ENCODE results near the gene UBE4B.

UBE4B gene

GRCh38 chr1:10082785-10083479 lies 50.2 kb downstream of the UBE4B start:
- Histone ChIP-seq H3K27me3 (ENCODE audit: insufficient read depth, low read length, poor library complexity) (no peaks in the 10 kb centered on the region), H3K4me3 (ENCODE audit: low read length) (no peak overlapping the region), H3K4ac (ENCODE audit: low read depth, low read length) (no peak overlapping the region), H2BK120ac (ENCODE audit: low read depth, low read length) (no peak overlapping the region), H3K79me2 (ENCODE audit: control insufficient read depth, insufficient read depth, low read length) (no peaks in the 10 kb centered on the region), H4K5ac (ENCODE audit: low read length) (no peak overlapping the region), H2BK15ac (replicated peaks; ENCODE audit: low read depth) (no peak overlapping the region), H2BK5ac (ENCODE audit: low read length) (no peak overlapping the region), H3K9ac (ENCODE audit: low read length) (no peak overlapping the region), H3K56ac (ENCODE audit: low read length) (no peak overlapping the region), H3K27ac (ENCODE audit: low read depth, low read length) (no peak overlapping the region), H3K4me1 (ENCODE audit: control insufficient read depth, low read depth, low read length) (no peaks in the 10 kb centered on the region), H3K4me2 (ENCODE audit: low read length) (no peak overlapping the region), H3K36me3 (ENCODE audit: control insufficient read depth, insufficient read depth, low read length) (no peaks in the 10 kb centered on the region), H4K8ac (ENCODE audit: low read depth, low read length) (no peak overlapping the region), H3K18ac (ENCODE audit: low read length) (no peak overlapping the region), H3K79me1 (ENCODE audit: low read length) (peaks cover 4% of the 10 kb centered on the region), H3K23ac (ENCODE audit: low read length) (no peak overlapping the region), H2AK5ac (ENCODE audit: low read length) (no peak overlapping the region)
- no peak for DNase-seq
- no CpG with 5 or more reads among the region's 3 CpGs for WGBS (ENCODE audit: extremely low coverage, insufficient coverage, low lambda C conversion rate)

- H3K4me2 ChIP-seq (ENCODE audit: low read length) = no peak overlapping the region
- no peaks in the 10 kb centered on the region for H3K36me3 ChIP-seq (ENCODE audit: control insufficient read depth, insufficient read depth, low read length)
- no peak overlapping the region for H2AK5ac ChIP-seq (ENCODE audit: low read length)
- H3K4ac ChIP-seq (ENCODE audit: low read depth, low read length) = no peak overlapping the region
- no peak overlapping the region for H3K4me3 ChIP-seq (ENCODE audit: low read length)
- H3K79me1 ChIP-seq (ENCODE audit: low read length) = peaks cover 4% of the 10 kb centered on the region
- no CpG with 5 or more reads among the region's 3 CpGs for WGBS (ENCODE audit: extremely low coverage, insufficient coverage, low lambda C conversion rate)
- H3K9ac ChIP-seq (ENCODE audit: low read length) = no peak overlapping the region
- H4K8ac ChIP-seq (ENCODE audit: low read depth, low read length) = no peak overlapping the region
- no peaks in the 10 kb centered on the region for H3K4me1 ChIP-seq (ENCODE audit: control insufficient read depth, low read depth, low read length)
- H2BK5ac ChIP-seq (ENCODE audit: low read length) = no peak overlapping the region
- no peak overlapping the region for H2BK120ac ChIP-seq (ENCODE audit: low read depth, low read length)
- no peaks in the 10 kb centered on the region for H3K79me2 ChIP-seq (ENCODE audit: control insufficient read depth, insufficient read depth, low read length)
- H4K5ac ChIP-seq (ENCODE audit: low read length) = no peak overlapping the region
- no peak overlapping the region for H3K23ac ChIP-seq (ENCODE audit: low read length)
- H3K27ac ChIP-seq (ENCODE audit: low read depth, low read length) = no peak overlapping the region
- no peak overlapping the region for H3K18ac ChIP-seq (ENCODE audit: low read length)
- no peak overlapping the region for H2BK15ac ChIP-seq (replicated peaks; ENCODE audit: low read depth)
- H3K27me3 ChIP-seq (ENCODE audit: insufficient read depth, low read length, poor library complexity) = no peaks in the 10 kb centered on the region
- H3K56ac ChIP-seq (ENCODE audit: low read length) = no peak overlapping the region
- no peak for DNase-seq
Measured at GRCh38 chr1:10084045-10084444, 51.3 kb downstream of the UBE4B start.

GRCh38 chr1:10085076-10085475 lies 52.3 kb downstream of the UBE4B start:
- no peak overlapping the region for H3K18ac ChIP-seq (ENCODE audit: low read length)
- H3K36me3 ChIP-seq (ENCODE audit: control insufficient read depth, insufficient read depth, low read length) = no peaks in the 10 kb centered on the region
- peak overlapping the region; percentile 15 for H3K56ac ChIP-seq (ENCODE audit: low read length)
- H4K5ac ChIP-seq (ENCODE audit: low read length) = no peak overlapping the region
- H3K9ac ChIP-seq (ENCODE audit: low read length) = no peak overlapping the region
- no peak overlapping the region for H3K4me3 ChIP-seq (ENCODE audit: low read length)
- H2BK120ac ChIP-seq (ENCODE audit: low read depth, low read length) = no peak overlapping the region
- no peak overlapping the region for H3K4ac ChIP-seq (ENCODE audit: low read depth, low read length)
- no peak overlapping the region for H3K27ac ChIP-seq (ENCODE audit: low read depth, low read length)
- no peaks in the 10 kb centered on the region for H3K79me2 ChIP-seq (ENCODE audit: control insufficient read depth, insufficient read depth, low read length)
- no peak overlapping the region for H2BK15ac ChIP-seq (replicated peaks; ENCODE audit: low read depth)
- no peaks in the 10 kb centered on the region for H3K27me3 ChIP-seq (ENCODE audit: insufficient read depth, low read length, poor library complexity)
- peak; percentile 24 for DNase-seq
- H2BK5ac ChIP-seq (ENCODE audit: low read length) = no peak overlapping the region
- no peaks in the 10 kb centered on the region for H3K4me1 ChIP-seq (ENCODE audit: control insufficient read depth, low read depth, low read length)
- H2AK5ac ChIP-seq (ENCODE audit: low read length) = no peak overlapping the region
- H3K79me1 ChIP-seq (ENCODE audit: low read length) = peaks cover 4% of the 10 kb centered on the region
- WGBS (ENCODE audit: extremely low coverage, insufficient coverage, low lambda C conversion rate) = no CpG with 5 or more reads among the region's 5 CpGs
- H3K4me2 ChIP-seq (ENCODE audit: low read length) = no peak overlapping the region
- no peak overlapping the region for H4K8ac ChIP-seq (ENCODE audit: low read depth, low read length)
- no peak overlapping the region for H3K23ac ChIP-seq (ENCODE audit: low read length)

GRCh38 chr1:10087210-10087609 lies 54.5 kb downstream of the UBE4B start:
- H3K4ac ChIP-seq (ENCODE audit: low read depth, low read length) = no peak overlapping the region
- no peak overlapping the region for H3K9ac ChIP-seq (ENCODE audit: low read length)
- H3K27ac ChIP-seq (ENCODE audit: low read depth, low read length) = no peak overlapping the region
- no peak overlapping the region for H4K5ac ChIP-seq (ENCODE audit: low read length)
- no peak overlapping the region for H3K4me3 ChIP-seq (ENCODE audit: low read length)
- H3K4me1 ChIP-seq (ENCODE audit: control insufficient read depth, low read depth, low read length) = no peaks in the 10 kb centered on the region
- H3K36me3 ChIP-seq (ENCODE audit: control insufficient read depth, insufficient read depth, low read length) = no peaks in the 10 kb centered on the region
- no peak overlapping the region for H2AK5ac ChIP-seq (ENCODE audit: low read length)
- no peak overlapping the region for H2BK120ac ChIP-seq (ENCODE audit: low read depth, low read length)
- no peak overlapping the region for H3K4me2 ChIP-seq (ENCODE audit: low read length)
- H4K8ac ChIP-seq (ENCODE audit: low read depth, low read length) = no peak overlapping the region
- no peaks in the 10 kb centered on the region for H3K27me3 ChIP-seq (ENCODE audit: insufficient read depth, low read length, poor library complexity)
- no peak overlapping the region for H2BK15ac ChIP-seq (replicated peaks; ENCODE audit: low read depth)
- no peak overlapping the region for H3K23ac ChIP-seq (ENCODE audit: low read length)
- H3K79me1 ChIP-seq (ENCODE audit: low read length) = peaks cover 4% of the 10 kb centered on the region
- no peak for DNase-seq
- no peaks in the 10 kb centered on the region for H3K79me2 ChIP-seq (ENCODE audit: control insufficient read depth, insufficient read depth, low read length)
- H2BK5ac ChIP-seq (ENCODE audit: low read length) = no peak overlapping the region
- no peak overlapping the region for H3K18ac ChIP-seq (ENCODE audit: low read length)
- no peak overlapping the region for H3K56ac ChIP-seq (ENCODE audit: low read length)

- Histone ChIP-seq H3K56ac (ENCODE audit: low read length) (no peak overlapping the region), H2AK5ac (ENCODE audit: low read length) (no peak overlapping the region), H2BK5ac (ENCODE audit: low read length) (no peak overlapping the region), H3K79me2 (ENCODE audit: control insufficient read depth, insufficient read depth, low read length) (no peaks in the 10 kb centered on the region), H3K4me3 (ENCODE audit: low read length) (no peak overlapping the region), H3K4me1 (ENCODE audit: control insufficient read depth, low read depth, low read length) (no peaks in the 10 kb centered on the region), H3K27me3 (ENCODE audit: insufficient read depth, low read length, poor library complexity) (no peaks in the 10 kb centered on the region), H3K36me3 (ENCODE audit: control insufficient read depth, insufficient read depth, low read length) (peaks cover 3% of the 10 kb centered on the region), H3K4ac (ENCODE audit: low read depth, low read length) (no peak overlapping the region), H2BK15ac (replicated peaks; ENCODE audit: low read depth) (no peak overlapping the region), H3K27ac (ENCODE audit: low read depth, low read length) (no peak overlapping the region), H2BK120ac (ENCODE audit: low read depth, low read length) (no peak overlapping the region), H4K8ac (ENCODE audit: low read depth, low read length) (no peak overlapping the region), H3K4me2 (ENCODE audit: low read length) (no peak overlapping the region), H3K18ac (ENCODE audit: low read length) (no peak overlapping the region), H3K23ac (ENCODE audit: low read length) (no peak overlapping the region), H4K5ac (ENCODE audit: low read length) (no peak overlapping the region), H3K79me1 (ENCODE audit: low read length) (no peaks in the 10 kb centered on the region), H3K9ac (ENCODE audit: low read length) (no peak overlapping the region)
- no peak for DNase-seq
Measured at GRCh38 chr1:10101929-10102328, 69.2 kb downstream of the UBE4B start.

- Histone ChIP-seq H3K4me3 (ENCODE audit: low read length) (no peak overlapping the region), H3K36me3 (ENCODE audit: control insufficient read depth, insufficient read depth, low read length) (peaks cover 3% of the 10 kb centered on the region), H2BK15ac (replicated peaks; ENCODE audit: low read depth) (no peak overlapping the region), H3K79me1 (ENCODE audit: low read length) (no peaks in the 10 kb centered on the region), H3K79me2 (ENCODE audit: control insufficient read depth, insufficient read depth, low read length) (no peaks in the 10 kb centered on the region), H3K4ac (ENCODE audit: low read depth, low read length) (no peak overlapping the region), H3K27me3 (ENCODE audit: insufficient read depth, low read length, poor library complexity) (no peaks in the 10 kb centered on the region), H3K56ac (ENCODE audit: low read length) (no peak overlapping the region), H2BK120ac (ENCODE audit: low read depth, low read length) (no peak overlapping the region), H3K27ac (ENCODE audit: low read depth, low read length) (no peak overlapping the region), H3K23ac (ENCODE audit: low read length) (no peak overlapping the region), H4K8ac (ENCODE audit: low read depth, low read length) (no peak overlapping the region), H2BK5ac (ENCODE audit: low read length) (no peak overlapping the region), H2AK5ac (ENCODE audit: low read length) (no peak overlapping the region), H3K18ac (ENCODE audit: low read length) (no peak overlapping the region), H3K4me2 (ENCODE audit: low read length) (no peak overlapping the region), H3K9ac (ENCODE audit: low read length) (no peak overlapping the region), H4K5ac (ENCODE audit: low read length) (no peak overlapping the region), H3K4me1 (ENCODE audit: control insufficient read depth, low read depth, low read length) (no peaks in the 10 kb centered on the region)
- no CpG with 5 or more reads among the region's 5 CpGs for WGBS (ENCODE audit: extremely low coverage, insufficient coverage, low lambda C conversion rate)
- DNase-seq = no peak
Measured at GRCh38 chr1:10103193-10103592, 70.4 kb downstream of the UBE4B start.

Measured in mesendoderm (in vitro differentiated cells).